ENCODE measurements around the gene XYLB.

XYLB gene

DNA sequence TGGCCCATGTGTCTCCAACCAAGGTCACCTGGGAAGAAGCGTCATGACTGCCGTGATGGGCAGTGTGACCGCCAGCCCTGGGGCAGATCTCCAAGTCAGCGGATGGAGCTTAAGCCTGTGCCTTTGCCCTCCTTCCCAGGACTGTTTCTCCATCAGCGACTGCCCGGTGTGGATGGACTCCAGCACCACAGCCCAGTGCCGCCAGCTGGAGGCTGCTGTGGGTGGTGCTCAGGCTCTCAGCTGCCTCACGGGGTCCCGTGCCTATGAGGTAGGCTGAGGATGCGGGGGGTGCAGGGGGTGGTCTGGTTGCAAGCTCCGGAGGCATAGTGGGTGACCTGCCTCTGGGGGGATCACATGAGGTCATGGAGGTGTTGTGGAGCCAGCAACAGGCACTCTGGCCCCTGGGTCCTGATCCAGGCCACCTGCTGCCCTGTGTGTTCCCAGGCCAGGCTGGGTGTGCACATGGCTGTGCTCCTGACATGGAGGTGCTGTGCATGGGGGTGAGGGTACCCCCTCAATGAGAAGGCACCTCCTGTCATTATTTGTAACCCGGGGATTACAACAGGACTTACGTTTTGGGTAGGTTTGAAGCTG is 19.0 kb downstream of the XYLB start:
- DNase-seq = no peak

DNA sequence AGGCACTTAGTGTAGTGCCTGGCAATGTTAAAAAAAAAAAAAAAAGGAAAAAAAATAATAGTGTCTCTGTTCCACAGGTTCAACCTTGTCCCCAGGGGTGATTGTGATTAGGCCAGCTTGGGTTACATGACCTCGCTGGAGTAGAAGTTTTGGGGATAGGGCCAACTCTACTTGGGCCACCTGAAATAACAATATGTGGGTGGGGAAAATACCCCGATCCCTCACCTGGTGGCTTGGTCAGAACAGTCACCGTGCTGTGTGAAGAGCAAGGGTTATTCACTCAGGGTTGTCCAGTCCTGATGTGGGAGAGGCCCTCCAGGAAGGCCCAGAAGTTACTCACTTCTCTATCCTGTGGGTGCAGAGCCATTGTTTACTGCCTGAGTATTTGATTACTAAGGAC is 19.5 kb downstream of the XYLB start:
- DNase-seq = no peak

DNA sequence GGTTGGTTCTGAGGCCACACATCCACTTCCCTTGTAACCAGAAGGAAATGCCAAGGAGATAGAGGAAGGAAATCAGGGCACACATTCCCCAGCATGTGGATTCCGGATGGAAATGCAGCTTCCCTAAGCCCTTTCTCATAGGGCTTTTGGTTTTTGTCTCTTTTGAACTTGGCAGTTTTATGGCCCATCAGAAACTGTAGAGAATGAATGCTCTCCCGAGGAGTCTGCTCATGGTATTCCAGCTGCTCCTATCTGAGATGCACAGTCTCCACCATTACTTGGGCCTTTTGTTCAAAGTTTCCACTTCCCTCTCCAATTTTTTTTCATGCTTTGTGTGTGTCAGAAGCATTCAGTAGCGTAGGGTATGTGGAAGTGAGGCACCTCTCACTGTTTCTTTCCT is 21.2 kb downstream of the XYLB start:
- DNase-seq = no peak

DNA sequence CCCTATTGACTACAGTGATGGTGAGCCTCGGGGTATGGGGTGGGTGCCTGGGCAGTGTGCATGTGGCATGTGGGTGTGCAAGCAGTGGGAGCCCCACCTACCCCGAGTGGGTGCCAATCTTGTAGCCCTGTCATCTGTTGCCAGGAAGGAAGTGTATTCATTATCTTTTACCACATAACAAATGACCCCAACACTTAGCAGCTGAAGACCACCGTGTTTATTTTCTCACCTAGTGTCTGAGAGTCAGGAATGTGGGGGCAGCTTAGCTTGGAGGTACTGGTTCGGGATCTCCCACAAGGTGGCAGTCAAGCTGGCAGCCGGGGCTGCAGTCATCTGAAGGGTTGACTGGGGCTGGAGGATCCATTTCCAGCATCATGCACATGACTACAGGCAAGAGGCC is 21.7 kb downstream of the XYLB start:
- no peak for DNase-seq

DNA sequence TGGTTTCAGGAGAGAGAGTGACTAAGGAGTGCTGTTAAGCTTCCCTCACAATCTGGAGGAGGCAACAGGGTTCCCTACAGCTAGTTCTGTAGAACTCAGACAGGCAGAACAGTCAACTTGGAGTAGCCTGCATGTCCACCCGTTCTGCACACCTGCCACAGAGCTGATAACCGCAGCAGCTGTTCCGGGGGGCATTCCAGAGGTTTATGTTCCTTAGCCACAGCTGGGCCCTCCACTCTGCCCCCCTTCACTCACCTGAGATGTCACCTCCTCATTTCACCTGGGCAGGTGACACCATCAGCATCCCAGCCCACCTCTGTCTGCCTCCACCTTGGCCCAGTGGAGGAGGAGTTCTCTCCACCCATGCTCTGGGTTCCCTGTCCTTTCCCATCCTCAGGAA is 22.6 kb downstream of the XYLB start:
- no peak for DNase-seq

DNA sequence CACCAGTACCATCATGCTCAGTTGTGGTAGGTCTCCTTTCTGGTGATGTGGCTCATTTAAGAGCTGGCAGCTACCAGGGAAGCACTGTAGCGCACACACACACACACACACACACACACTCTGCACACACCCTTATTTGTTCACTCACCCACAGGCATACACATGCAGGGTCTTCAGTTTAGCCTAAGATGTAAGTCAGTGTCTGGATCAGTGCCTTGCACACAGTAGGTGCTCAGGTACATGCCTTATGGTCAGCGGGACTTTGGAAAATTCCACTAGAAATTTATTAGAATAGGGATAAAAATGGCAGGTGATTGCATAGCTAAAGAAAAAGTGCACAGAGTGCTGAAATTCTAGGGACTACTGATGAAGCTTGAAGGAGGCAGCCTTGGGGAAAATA is 23.6 kb downstream of the XYLB start:
- no peak for DNase-seq

DNA sequence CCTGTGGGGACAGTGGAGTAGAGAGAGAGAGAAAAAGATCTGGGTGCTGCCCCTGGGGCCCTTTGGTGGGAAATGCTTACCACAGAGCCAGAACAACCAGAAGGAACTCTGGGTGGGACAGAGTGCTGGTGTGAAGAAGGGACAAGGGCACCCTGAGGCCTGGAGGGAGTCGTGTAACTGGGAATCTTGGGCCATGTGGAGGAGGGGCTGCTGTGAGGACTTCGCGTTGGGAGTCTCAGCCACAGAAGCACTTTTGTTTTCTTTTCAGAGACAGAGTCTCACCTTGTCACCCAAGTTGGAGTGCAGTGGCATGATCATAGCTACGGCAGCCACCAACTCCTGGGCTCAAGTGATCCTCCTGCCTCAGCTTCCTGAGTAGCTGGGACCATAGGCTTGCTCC is 24.3 kb downstream of the XYLB start:
- no peak for DNase-seq

DNA sequence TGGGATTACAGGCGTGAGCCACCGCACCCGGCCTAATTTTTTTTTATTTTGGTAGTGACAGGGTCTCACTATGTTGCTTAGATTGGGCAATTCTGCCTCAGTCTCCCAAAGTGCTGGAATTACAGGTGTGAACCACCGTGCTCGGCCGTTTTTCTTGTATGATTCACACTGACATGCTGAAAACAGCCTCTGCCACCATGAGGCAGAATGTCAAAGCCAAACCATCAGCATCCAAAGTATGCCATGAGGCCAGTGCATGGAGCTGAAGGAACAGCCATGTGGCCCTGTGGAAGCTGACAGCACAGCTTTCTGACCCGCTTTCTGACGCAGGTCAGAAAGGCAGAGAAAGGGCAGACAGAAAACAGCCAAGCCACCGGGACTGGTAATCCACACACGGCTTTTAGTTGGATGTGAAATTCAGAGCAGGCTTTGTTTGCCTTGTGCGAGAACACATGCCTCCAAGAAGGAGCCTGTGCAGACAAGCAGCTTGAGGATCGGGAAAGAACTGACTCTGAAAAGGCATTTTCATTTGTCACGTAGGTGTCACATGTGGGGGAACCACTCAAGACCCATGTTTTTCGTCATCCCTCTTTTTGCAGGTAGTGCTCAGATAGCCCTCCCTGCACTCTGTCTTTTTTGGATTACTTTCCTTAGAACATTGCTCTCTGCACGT is 25.1 kb downstream of the XYLB start:
- no peak for DNase-seq

DNA sequence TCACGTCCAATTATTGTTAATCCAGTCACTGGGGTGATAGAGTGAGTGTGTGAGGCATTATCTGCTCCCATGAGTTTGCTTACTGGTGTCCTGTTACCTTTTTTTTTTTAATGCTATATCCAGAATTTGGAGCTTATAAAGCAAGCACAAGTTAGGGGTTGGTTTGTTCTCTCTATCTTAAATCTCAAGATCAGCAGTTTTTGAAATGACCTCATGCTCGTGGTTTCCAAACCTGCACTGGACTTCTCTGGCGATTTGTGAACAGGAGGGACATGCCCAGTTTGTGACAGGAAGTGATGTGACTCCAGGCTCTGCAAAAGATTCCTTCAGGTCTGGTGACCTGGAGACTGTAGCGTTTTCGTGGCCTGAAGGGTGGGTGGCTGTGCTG is 25.6 kb downstream of the XYLB start:
- no peak for DNase-seq

DNA sequence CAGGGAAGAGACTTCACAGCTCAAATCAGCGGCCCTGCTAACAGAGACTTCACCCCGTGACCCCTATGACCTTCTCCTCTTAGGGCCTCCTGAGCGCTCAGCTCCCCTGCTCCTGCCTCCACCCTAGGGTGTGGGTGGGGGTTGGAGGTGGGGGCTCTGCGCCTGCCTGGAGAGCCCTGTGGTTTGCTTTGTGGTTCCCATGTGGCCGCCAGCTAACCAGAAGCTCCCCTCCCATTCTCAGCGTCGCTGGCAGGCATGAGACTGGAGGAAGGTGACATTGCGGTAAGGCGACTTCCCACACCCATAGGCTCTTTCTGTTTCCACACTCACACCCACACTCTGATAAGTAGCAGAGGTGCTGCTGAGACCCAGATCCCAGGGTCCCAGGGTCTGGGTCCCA is 27.6 kb downstream of the XYLB start:
- peak; percentile 38 to 55 for DNase-seq

DNA sequence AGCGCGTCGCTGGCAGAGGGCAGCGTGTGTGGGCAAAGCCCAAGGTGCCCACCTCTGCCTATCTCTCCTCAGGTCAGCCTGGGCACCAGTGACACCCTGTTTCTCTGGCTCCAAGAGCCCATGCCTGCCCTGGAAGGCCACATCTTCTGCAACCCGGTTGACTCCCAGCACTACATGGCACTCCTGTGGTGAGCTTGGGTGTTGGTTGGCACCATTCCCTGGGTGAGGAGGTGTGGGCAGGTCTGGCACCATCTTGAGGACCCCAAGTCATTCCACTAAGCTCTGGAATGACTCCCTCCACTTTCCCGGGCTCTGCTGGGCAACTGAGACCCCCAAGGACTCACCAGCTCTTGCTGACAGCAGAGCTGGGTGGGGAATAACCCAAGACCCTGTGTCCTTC is 28.5 kb downstream of the XYLB start:
- DNase-seq = no peak

DNA sequence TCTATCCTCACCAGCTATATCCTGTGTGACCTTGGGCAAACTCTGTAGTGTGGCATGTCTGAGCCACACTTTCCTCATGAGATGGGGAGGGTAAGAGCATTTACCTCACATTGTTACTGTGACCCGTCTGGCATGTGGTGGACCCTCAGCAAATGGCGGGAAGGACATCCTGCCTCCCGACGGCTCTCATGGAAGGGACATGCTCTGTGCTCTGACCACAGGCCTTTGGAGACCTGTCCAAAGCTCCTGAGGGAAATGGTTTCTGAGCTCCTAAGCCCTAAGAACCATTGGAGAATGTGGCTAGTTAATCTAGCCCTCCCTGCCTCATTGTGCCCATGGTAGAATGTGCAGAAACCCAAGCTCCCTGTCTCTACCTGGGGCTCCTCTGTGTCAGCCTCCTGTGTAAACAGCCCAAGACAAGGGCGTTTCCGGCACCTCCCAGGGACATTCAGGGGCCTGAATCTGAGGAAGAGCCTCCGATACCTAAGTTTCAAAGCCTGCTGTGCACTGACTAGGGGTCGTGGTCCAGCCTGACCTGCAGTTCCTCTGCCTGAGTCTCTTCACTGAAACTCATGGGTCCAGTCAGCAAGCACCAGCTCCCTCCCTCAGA is 29.0 kb downstream of the XYLB start:
- no peak for DNase-seq

DNA sequence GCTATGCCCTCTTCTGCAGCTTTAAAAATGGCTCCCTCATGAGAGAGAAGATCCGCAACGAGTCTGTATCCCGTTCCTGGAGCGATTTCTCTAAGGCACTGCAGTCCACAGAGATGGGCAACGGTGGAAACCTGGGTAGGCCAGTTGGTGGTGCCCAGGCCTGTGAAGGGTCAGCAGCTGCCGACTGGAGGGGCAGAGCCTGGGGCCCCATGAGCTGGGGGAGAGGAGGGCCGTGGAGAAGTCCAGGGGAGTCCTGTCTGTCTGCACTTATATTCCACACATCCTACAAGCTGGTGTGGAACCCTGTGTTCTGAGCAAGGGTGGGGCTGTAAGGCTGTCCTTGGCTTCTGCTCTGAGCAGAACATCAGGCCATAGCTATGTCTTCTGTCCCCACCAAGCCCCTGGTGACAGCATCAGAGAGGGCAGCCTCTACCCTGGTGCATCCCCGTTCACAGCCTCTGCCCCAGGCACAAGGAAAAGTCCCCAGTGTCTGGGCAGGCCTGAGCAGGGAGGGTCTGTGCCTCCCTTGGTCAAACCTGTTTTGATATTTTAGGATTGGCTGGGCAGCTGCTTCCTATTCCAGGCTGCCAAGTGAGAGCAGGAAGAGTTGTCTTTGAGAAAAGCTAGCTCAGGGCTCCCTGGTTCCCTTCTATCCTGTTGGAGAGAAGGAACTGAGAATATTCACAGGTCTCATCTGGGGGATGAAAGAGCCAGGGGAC is 29.7 kb downstream of the XYLB start:
- DNase-seq = no peak

DNA sequence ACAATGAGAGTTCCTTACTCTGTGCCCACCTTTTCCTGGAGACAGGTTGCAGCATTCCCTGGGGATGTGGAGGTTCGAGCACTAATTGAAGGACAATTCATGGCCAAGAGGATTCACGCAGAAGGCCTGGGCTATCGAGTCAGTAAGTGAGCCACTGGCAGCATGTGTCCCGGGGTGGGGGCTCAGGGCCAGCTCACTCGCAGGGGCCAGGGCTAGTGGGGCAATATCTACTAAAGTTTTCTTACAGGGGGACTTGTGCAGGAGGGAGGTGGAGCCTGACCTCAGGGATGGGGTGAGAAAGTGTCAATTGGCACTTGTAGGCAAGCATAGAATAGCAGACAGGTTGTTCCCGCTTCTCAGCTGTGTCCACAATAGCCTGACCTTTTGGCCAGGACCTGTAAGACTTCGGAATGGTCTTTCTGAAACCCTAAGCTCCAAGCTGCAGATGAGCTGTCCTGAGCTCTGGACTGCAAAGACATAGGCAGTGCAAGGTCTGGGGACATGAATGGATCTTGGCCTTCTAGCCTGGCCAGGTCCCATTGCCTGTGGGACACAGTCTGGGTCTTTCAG is 32.7 kb downstream of the XYLB start:
- no peak for DNase-seq

DNA sequence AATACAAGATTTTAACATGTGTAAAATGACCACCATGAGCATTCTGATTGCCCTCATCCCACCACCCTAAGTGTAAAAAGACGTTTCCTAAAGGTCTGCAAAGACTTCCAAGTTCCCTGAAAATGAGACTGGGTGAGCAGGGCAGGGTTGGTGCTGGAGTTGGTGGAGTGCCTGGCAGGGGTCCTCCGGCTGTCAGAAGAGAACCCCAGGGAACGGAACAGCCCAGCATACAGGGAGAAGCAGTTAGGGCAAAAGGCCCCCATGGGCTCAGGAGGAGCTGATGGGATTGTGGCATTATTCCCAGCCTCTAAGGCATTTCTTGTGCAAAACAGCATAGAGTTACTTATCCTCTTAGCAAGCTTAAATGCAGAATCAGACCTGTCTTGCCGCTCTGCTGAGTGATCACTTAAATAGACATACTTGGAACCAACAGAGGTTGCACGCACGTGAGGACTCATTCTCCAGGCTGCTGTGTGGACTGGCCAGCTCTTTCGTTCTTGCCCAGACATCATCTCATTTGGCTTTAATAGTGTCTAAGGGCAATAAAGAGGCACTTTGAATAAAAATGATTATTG is 36.0 kb downstream of the XYLB start:
- DNase-seq = no peak

DNA sequence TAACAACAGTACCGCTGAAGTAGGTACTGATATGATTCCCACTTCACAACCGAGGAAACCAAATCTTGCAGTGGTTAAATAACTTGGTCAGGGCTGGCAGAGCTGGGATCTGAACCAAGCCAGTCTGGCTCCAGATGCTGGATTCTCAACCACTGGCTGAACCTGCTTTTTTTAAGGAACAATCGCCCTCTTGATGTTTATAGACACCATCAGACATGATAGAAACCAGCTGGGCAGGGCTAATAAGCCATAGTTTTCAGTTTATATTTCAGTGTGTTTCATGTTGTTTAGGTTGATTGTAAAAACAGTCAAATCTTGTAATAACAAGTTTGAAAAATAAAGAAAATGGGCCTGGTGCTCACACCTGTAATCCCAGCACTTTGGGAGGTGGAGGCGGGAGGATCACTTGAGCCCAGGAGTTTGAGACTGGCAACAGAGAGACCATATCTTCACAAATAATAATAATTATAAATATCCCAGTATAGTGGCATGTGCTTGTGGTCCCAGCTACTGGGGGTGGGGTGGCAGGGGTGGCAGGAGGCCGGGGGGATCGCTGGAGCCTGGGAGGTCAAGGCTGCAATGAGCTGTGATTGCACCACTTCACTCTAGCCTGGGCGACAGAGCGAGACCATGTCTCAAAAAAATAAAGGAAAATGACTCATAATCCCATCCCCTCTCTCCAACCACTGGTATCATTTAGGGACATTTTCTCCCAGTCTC is 36.7 kb downstream of the XYLB start:
- no peak for DNase-seq

DNA sequence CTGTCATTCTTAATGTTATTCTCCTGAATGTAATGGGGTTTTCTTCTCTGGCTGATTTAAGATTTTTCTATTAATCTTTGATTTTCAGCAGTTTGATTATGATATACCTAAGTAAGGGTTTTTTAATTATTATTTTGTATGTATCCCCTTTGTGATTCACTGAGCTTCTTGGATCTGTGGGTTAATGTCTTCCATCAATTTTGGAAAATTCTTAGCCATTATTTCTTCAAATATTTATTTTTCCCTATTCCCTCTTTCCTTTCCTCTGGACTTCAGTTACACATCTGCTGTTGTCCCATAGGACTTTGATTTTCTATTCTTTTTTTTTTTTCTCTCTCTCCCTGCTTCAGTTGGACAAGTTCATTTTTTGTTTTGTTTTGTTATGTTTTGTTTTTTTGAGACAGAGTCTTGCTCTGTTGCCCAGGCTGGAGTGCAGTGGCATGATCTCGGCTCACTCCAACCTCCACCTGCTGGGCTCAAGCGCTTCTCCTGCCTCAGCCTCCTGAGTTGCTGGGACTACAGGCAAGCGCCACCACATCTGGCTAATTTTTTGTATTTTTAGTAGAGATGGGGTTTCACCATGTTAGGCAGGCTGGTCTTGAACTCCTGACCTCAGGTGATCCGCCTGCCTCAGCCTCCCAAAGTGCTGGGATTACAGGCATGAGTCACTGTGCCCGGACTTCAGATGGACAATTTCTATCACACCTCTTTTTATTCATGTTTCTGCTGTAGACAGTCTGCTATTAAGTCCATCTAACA is 40.6 kb downstream of the XYLB start:
- DNase-seq = no peak

DNA sequence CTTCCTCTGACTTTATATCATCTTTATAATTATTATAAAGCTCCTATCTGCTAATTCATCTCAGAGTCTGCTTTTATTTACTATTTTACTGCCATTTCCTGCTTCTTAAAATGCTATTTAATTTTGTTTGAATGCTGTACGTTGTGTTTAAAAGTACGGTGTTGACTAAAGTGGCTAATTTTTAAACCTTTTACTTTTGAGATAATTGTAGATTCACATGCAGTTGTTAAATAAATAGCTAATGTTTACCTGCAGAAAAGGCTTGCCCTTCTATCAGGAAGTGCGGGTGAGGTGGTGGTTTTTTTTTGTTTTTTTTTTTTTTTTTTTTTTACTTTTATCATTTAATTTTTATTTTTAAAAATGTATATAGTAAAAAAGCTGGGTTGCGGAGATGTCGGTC is 41.3 kb downstream of the XYLB start:
- DNase-seq = no peak

DNA sequence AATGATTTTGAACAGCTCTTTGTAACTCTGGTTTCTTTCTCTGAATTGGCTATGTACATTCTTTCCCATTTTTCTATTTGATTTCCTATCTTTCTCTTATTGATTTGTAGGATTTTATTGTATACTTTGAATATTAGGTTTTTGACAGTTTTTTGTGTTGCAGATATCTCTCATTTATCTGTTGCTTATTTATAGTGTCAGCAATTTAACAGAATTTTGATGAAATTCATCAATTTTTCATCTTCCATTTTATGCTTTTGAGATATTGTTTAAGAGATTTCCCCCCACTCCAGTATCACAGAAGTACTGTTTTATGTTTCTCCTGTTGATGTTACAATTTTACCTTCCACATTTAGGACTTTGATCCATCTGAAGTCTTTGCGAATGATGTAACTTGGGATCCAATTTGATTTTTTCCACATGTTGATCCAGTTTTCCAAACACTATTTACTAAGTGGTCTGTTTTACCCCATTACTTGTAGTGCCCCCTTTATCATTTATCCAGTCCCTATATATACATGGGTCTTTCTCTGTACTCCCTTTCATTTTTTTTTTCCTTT is 46.1 kb downstream of the XYLB start:
- no peak for DNase-seq

DNA sequence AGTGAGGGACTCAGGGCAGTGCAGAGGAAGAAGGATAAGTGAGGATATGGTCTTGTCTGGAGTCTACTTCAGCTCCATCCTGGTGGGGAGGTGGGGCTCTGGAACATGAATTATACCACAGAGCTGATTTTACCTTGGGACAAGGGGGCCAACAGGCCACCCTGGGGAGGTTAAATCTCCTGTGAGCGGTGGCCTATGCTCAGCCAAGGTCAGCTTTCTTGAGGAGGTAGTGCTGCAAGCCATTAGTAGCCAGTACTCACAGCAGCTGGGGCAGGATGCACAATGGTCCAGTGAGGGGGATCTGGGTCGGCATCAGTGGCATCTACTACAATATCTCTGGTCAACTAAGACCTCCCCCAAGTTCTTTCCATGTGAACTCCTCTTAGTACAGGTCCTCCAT is 49.7 kb downstream of the XYLB start:
- DNase-seq = no peak

DNA sequence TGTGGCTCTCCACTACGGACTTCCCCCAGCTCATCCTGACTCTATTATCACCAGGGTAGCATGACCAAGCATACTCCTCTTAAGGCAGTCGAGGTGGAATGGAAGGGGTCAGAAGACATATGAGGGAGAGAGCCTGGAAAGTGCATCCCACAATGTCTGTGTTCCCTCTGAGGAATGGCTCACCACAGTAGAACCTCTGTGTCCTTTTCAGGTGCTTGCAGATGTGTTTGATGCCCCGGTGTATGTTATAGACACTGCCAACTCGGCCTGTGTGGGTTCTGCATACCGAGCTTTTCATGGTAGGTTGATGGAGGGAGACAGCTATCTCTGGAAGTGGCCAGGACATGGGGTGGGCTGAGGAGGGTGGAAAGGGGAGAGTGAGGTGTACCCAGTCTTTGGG is 50.3 kb downstream of the XYLB start:
- no peak for DNase-seq

DNA sequence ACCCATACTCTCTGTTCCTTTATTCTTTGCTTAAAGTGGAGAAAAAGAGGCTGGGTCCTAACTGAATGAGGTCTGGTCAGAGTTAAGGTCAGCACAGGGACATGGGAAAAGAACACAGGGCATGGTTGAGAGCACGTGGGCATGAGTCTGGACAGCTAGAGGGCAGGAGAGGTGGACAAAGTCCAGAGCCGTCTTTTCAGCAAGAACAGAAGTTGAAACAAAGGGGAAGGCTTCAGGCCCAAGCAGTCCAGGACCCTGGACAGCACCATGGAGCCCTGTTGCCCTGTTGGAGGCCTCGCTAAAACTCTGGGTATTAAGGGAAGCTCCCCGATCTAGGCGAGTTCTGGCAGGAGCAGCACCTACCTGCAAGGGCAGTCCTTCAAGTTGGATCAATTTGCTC is 50.7 kb downstream of the XYLB start:
- no peak for DNase-seq

Measured in activated T-cell treated with anti-CD3 and anti-CD28 coated beads, Interleukin-2, amount 50 U/mL, for 48 hours (primary cell).